ENCODE results near the gene PDGFC. TPM values are rescaled to one million over a fixed set of nuclear protein-coding genes. Genes with fewer than 3 reads are reported as not detected.

PDGFC gene
- total and polyA plus RNA-seq, 2 of the 8 experiments (the other 6 are each of a cell fraction or from before 2014, with no cell fraction given): 0.65 to 2.7 TPM

DNA sequence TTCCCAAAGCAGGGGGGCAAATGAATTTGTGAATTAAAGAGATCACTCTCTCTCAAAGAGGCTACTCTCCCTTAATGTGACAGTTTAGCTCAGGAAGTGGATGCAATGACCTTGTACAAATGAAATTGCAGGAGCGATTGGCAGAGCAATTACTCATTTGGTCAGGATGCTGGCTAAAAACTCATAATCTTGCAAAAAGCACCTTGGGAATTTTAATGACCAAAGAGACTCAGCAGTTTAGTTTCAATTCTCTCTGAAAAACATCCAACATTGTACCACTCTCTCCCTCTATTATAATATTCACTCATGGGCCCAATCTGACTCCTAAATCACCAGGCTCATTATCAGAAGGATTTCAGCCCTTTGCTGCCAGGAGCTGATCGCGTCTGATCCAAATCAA lies 26.1 kb downstream of the PDGFC start:
- Histone ChIP-seq H3K79me1 (ENCODE audit: low read depth, low read length) (no peaks in the 10 kb centered on the region), H3K9ac (replicated peaks in 1 of 4; ENCODE audit: extremely low read depth in 1 of 4, low read depth in 3 of 4, low read length in 3 of 4) (no peak overlapping the region), H2AK5ac (ENCODE audit: low read depth, low read length) (no peak overlapping the region), H2BK20ac (ENCODE audit: low read length) (no peak overlapping the region), H3K79me2 (ENCODE audit: control insufficient read depth in 1 of 2, insufficient read depth in 2 of 2, low read length in 2 of 2) (no peaks in the 10 kb centered on the region), H3K23me2 (ENCODE audit: low read depth, low read length) (no peaks in the 10 kb centered on the region), H2BK15ac (ENCODE audit: low read length) (no peak overlapping the region), H4K91ac (replicated peaks; ENCODE audit: insufficient read length, low read length) (no peak overlapping the region), H4K8ac (ENCODE audit: extremely low read depth, insufficient read depth, low read length) (no peak overlapping the region), H3K23ac (ENCODE audit: insufficient read length) (no peak overlapping the region), H3K27ac (ENCODE audit: low read depth, low read length) (no peak overlapping the region), H3K4ac (replicated peaks; ENCODE audit: insufficient read length, low read depth, low read length) (no peak overlapping the region), H3K36me3 (ENCODE audit: control insufficient read depth in 2 of 4, insufficient read depth in 4 of 4, low read length in 3 of 4) (no peaks in the 10 kb centered on the region), H3K4me3 (ENCODE audit: extremely low read depth in 1 of 4, insufficient read depth in 2 of 4, low read depth in 3 of 4, low read length in 4 of 4) (no peak overlapping the region), H3K14ac (ENCODE audit: insufficient read length) (no peak overlapping the region), H3K27me3 (replicated peaks in 1 of 4; ENCODE audit: control insufficient read depth in 3 of 4, extremely low read depth in 1 of 4, insufficient read depth in 3 of 4, low read length in 3 of 4) (no peaks in the 10 kb centered on the region), H4K20me1 (replicated peaks in 1 of 2; ENCODE audit: control insufficient read depth in 1 of 2, insufficient read depth in 2 of 2, low read length in 2 of 2) (no peaks in the 10 kb centered on the region), H2BK5ac (ENCODE audit: low read depth, low read length) (no peak overlapping the region), H2BK12ac (ENCODE audit: low read depth, low read length) (no peak overlapping the region), H2AFZ (ENCODE audit: low read length) (no peak overlapping the region), H3K4me2 (ENCODE audit: insufficient read depth in 1 of 2, low read depth in 2 of 2, low read length in 2 of 2) (no peak overlapping the region), H3K9me3 (ENCODE audit: insufficient read depth in 2 of 2, low read depth in 1 of 2, low read length in 1 of 2) (no peaks in the 10 kb centered on the region), H3K4me1 (replicated peaks in 1 of 4; ENCODE audit: control insufficient read depth in 3 of 4, insufficient read depth in 4 of 4, low read length in 3 of 4) (peaks cover 0 to 11% (median 2%) of the 10 kb centered on the region in 4 experiments; a peak in 3 of 7 replicates), H3K56ac (replicated peaks; ENCODE audit: insufficient read length, low read depth, low read length) (no peak overlapping the region), H2BK120ac (replicated peaks; ENCODE audit: low read depth, low read length) (no peak overlapping the region), H4K5ac (ENCODE audit: insufficient read length, low read depth, low read length) (no peak overlapping the region), H3K18ac (ENCODE audit: extremely low read depth, low read length) (no peak overlapping the region)
- 96% methylated on average over 3 of the region's 3 CpGs; no CpG with 5 or more reads in 1 of the 2 experiments for whole genome bisulfite sequencing, 2 experiments (ENCODE audit: extremely low coverage in 1 of 2, insufficient coverage in 1 of 2, insufficient read length in 1 of 2, insufficient replicate concordance in 2 of 2, low coverage in 1 of 2, low lambda C conversion rate in 2 of 2, missing lambda C conversion rate in 1 of 2)
- DNase-seq (ENCODE audit: low read depth in 1 of 2, low spot score in 2 of 2) (no peak), FAIRE-seq (no peak)
- POLR2A ChIA-PET (ENCODE audit: partially characterized antibody): no interaction called here
- CTCF ChIA-PET (ENCODE audit: partially characterized antibody): interaction anchor here (0.6 to 1.7 kb wide), 2 partner anchors 23 to 777 kb away, joined by 3 to 4 read pairs; no protein-coding TSS in a partner anchor
- TF ChIP-seq GTF2F1 (IDR thresholded peaks at IDR 0.05; ENCODE audit: borderline replicate concordance, low read depth, low read length): no peak
- TF ChIP-seq SUZ12 (IDR thresholded peaks at IDR 0.05; ENCODE audit: low read length): no peak
- TF ChIP-seq MAFK (IDR thresholded peaks at IDR 0.05; ENCODE audit: low read depth, low read length): no peak
- TF ChIP-seq RXRA (IDR thresholded peaks at IDR 0.05; ENCODE audit: insufficient read depth, low read depth, low read length): no peak
- no peak for TF ChIP-seq KDM5A (IDR thresholded peaks at IDR 0.05; ENCODE audit: low read length)
- no peak for TF ChIP-seq SIRT6 (IDR thresholded peaks at IDR 0.05; ENCODE audit: low read length)
- TF ChIP-seq BACH1 (IDR thresholded peaks at IDR 0.05; ENCODE audit: low read length): no peak
- no peak for TF ChIP-seq ZNF274 (IDR thresholded peaks at IDR 0.05; ENCODE audit: borderline replicate concordance, extremely low read depth, low read length)
- no peak for TF ChIP-seq CTBP2 (IDR thresholded peaks at IDR 0.05; ENCODE audit: borderline replicate concordance, insufficient read depth, insufficient read length, low read length)
- no peak for TF ChIP-seq SP1 (IDR thresholded peaks at IDR 0.05; ENCODE audit: low read depth, low read length)
